Ascending aorta (tissue), 2 donors: ENCODE results near the gene RPS13. TPM values are rescaled to one million over a fixed set of nuclear protein-coding genes. Genes with fewer than 3 reads are reported as not detected.
"Not testable (repeated sequence)": the region's sequence is repeated elsewhere in the genome, so short reads cannot be mapped to it uniquely, and the experiment has no call there.

Experiments used
- DNase-seq, 2 donors: peaks; one replicate each; pipeline ENCODE4 v3.0.0-alpha.2; 2019; ENCODE audit warnings: low spot score in 2 of 2
- H3K27ac ChIP-seq, 2 donors: fragments of 200-600 bp; sonication (generic); one replicate each; pipeline ENCODE4 v1.5.1; 2016 to 2017; ENCODE audit warnings: mild to moderate bottlenecking in 1 of 2
- H3K27me3 ChIP-seq: fragments of 200-600 bp; sonication (generic); one replicate; pipeline ENCODE4 v1.5.1; 2017
- H3K36me3 ChIP-seq, 2 donors: fragments of 200-600 bp; sonication (generic); one replicate each; pipeline ENCODE4 v1.5.1; 2016
- H3K4me1 ChIP-seq, 2 donors: fragments of 200-600 bp; sonication (generic); one replicate each; pipeline ENCODE4 v1.5.1; 2016 to 2017; ENCODE audit warnings: mild to moderate bottlenecking in 1 of 2
- H3K4me3 ChIP-seq, 2 donors: fragments of 200-600 bp; sonication (generic); one replicate each; pipeline ENCODE4 v1.5.1; 2016 to 2017; ENCODE audit warnings: mild to moderate bottlenecking in 1 of 2
- H3K9me3 ChIP-seq, 2 donors: fragments of 200-600 bp; sonication (generic); one replicate each; pipeline ENCODE4 v1.5.1; 2016
- CTCF ChIP-seq, 3 experiments: fragments of 200-600 bp in 2 of 3; fragments of 450-650 bp in 1 of 3; sonication (generic) in 2 of 3; IDR thresholded peaks; one replicate each; pipeline ENCODE4 v1.5.1; 2016 to 2019; ENCODE audit warnings: antibody characterized with exemption in 3 of 3, mild to moderate bottlenecking in 1 of 3, moderate library complexity in 1 of 3
- intact Hi-C: fragments of 100-400 bp; cut with DNase I; formaldehyde crosslinking; loops from one replicate; pipeline ENCODE4 v1.15.1; 2023
- total RNA-seq: library from RNA; depleted of rRNA; stranded (reverse); fragments of >200 nt; gene quantifications from one replicate; pipeline ENCODE4 v1.1.0, GENCODE V29; 2016

RPS13 gene
- total RNA-seq, 1 donor from 2014 or later: 987 TPM

GRCh38 chr11:17046690-17047089, 30.8 kb downstream of the RPS13 start:
- intact Hi-C loops: no loop called here
- no peaks in the 10 kb centered on the region for H3K4me1 ChIP-seq

GRCh38 chr11:17036666-17037658, 40.5 kb downstream of the RPS13 start:
- Histone ChIP-seq H3K4me1 (no peaks in the 10 kb centered on the region), H3K27ac (no peak overlapping the region), H3K4me3 (no peak overlapping the region), H3K27me3 (no peaks in the 10 kb centered on the region), H3K9me3 (no peaks in the 10 kb centered on the region), H3K36me3 (no peaks in the 10 kb centered on the region)
- no peak for DNase-seq
- TF ChIP-seq CTCF (IDR thresholded peaks at IDR 0.05): no peak
- intact Hi-C loops: no loop called here

More at GRCh38 chr11:17046690-17047089, 30.8 kb downstream of the RPS13 start:
- no peaks in the 10 kb centered on the region for H3K36me3 ChIP-seq
- no peak for TF ChIP-seq CTCF (IDR thresholded peaks at IDR 0.05)
- DNase-seq: no peak
- no peaks in the 10 kb centered on the region for H3K27me3 ChIP-seq
- H3K9me3 ChIP-seq: no peaks in the 10 kb centered on the region
- H3K27ac ChIP-seq: no peak overlapping the region
- H3K4me3 ChIP-seq: no peak overlapping the region

GRCh38 chr11:17034027-17034426, 43.4 kb downstream of the RPS13 start:
- H3K27me3 ChIP-seq, intact Hi-C loops, DNase-seq, H3K9me3 ChIP-seq, H3K36me3 ChIP-seq, H3K4me3 ChIP-seq, H3K4me1 ChIP-seq, H3K27ac ChIP-seq: not testable (repeated sequence)

- Histone ChIP-seq H3K27me3 (no peaks in the 10 kb centered on the region), H3K36me3 (no peaks in the 10 kb centered on the region), H3K4me3 (no peak overlapping the region), H3K27ac (no peak overlapping the region), H3K9me3 (no peaks in the 10 kb centered on the region), H3K4me1 (no peaks in the 10 kb centered on the region)
- DNase-seq: no peak
- intact Hi-C loops: no loop called here
- TF ChIP-seq CTCF (IDR thresholded peaks at IDR 0.05): no peak
Measured at GRCh38 chr11:17026487-17027082, 50.9 kb downstream of the RPS13 start.

GRCh38 chr11:17024924-17025323, 52.5 kb downstream of the RPS13 start:
- intact Hi-C loops: no loop called here
- no peak overlapping the region for H3K27ac ChIP-seq
- no peak for TF ChIP-seq CTCF (IDR thresholded peaks at IDR 0.05)

More at GRCh38 chr11:17024924-17025323, 52.5 kb downstream of the RPS13 start:
- no peaks in the 10 kb centered on the region for H3K36me3 ChIP-seq
- H3K4me3 ChIP-seq: no peak overlapping the region
- no peak for DNase-seq
- no peaks in the 10 kb centered on the region for H3K27me3 ChIP-seq
- no peaks in the 10 kb centered on the region for H3K9me3 ChIP-seq
- no peaks in the 10 kb centered on the region for H3K4me1 ChIP-seq

Other genes with a start within 250 kb of the RPS13 start
- 9.5 TPM for gene PLEKHA7, start 63.3 kb downstream of the RPS13 start, total RNA-seq
- 56.6 TPM for gene PIK3C2A, start 130.3 kb upstream of the RPS13 start, total RNA-seq
- gene NUCB2, start 199.1 kb upstream of the RPS13 start, total RNA-seq: 47.8 TPM